ENCODE measurements around the gene MSLN.
A peak's percentile ranks its signal among the peaks of the same experiment; 100 is the strongest.

The MSLN gene

DNA sequence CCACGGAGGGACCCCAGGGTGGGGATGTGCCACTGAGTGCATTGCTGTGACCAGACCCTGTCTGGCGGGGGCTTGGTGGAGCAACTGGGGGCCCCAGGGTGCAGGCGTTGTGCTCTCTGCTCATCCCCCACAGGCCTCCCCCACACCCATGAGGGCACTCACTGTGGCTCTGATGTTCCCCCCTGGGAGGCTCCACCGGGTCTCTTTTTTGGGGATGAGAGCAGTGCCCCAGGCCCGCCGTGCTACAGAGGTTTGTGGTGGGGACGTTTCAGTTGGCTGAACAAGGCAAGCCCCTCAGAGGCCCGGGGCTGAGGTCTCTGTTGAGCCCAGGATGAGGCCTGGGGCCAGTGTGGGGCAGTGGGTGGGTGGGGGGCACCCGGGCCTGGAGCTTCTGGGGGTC is 36.8 kb upstream of the MSLN start:
- DNase-seq, result no peak

GRCh38 chr16:724188-725040 is 36.1 kb upstream of the MSLN start:
- DNase-seq, result no peak

- no peak for DNase-seq
These were observed 35.5 kb upstream of the MSLN start for GRCh38 chr16:725041-725376.

- DNase-seq, result no peak
These were observed 34.9 kb upstream of the MSLN start for GRCh38 chr16:725463-726187.

GRCh38 chr16:726188-726437 is 34.4 kb upstream of the MSLN start:
- no peak for DNase-seq

- DNase-seq, result peak; percentile 80
These were observed 33.9 kb upstream of the MSLN start, which contains the start of the genes CCDC78 and HAGHL for GRCh38 chr16:726438-727290. Gene CCDC78, minus strand, starts transcription at chr16:726443. Its CDS starts 76 bp downstream, at chr16:726367. Gene HAGHL, plus strand, starts transcription at chr16:727106. Its CDS starts 404 bp downstream, at chr16:727510.

DNA sequence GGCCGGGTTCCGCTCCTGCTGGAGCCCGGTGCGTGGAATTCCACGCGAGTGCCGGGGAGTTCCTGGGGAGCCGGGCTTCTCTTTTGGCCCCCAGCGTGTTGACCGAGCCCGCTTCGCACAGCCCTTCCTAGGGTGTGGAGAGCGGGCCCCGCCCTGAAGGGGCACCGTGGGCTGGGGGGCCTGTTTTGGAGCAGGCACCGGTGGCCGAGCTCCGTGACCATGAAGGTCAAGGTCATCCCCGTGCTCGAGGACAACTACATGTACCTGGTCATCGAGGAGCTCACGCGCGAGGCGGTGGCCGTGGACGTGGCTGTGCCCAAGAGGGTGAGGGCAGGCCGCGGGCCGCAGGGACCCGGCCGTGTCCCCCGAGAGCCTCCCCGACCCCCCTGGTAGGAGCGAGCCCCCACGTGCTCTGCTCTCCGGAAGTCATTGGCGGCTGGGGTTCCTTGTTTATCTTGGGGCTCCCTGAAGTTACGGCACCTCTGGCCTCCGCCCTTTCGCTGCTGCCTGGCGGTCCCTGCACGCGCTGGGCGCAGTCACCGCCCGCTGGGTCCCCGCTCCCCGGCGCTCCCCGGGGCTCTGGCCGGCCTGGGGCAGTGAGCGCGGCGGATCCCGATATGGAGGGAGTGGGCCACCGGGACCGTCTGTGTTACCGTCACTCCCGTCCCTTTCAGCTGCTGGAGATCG is 33.1 kb upstream of the MSLN start:
- DNase-seq, result no peak

- peak; percentile 90 for DNase-seq
These were observed 32.2 kb upstream of the MSLN start for GRCh38 chr16:728131-728889.

GRCh38 chr16:728890-729744 is 31.4 kb upstream of the MSLN start:
- no peak for DNase-seq

GRCh38 chr16:729768-730665 is 30.5 kb upstream of the MSLN start:
- no peak for DNase-seq

GRCh38 chr16:730666-731509 is 29.6 kb upstream of the MSLN start:
- DNase-seq, result no peak

GRCh38 chr16:732332-732731 is 28.2 kb upstream of the MSLN start:
- DNase-seq, result no peak

- DNase-seq, result no peak
These were observed 27.6 kb upstream of the MSLN start for GRCh38 chr16:732936-733335.

GRCh38 chr16:733382-734207 is 26.9 kb upstream of the MSLN start:
- DNase-seq, result no peak

- no peak for DNase-seq
These were observed 26.1 kb upstream of the MSLN start for GRCh38 chr16:734208-734980.

GRCh38 chr16:734981-735881 is 25.3 kb upstream of the MSLN start:
- DNase-seq, result no peak
